AG04450 (cell line): ENCODE measurements around the gene ATOH7. TPM values are rescaled to one million over a fixed set of nuclear protein-coding genes. Genes with fewer than 3 reads are reported as not detected.
"Not testable (repeated sequence)": the region's sequence is repeated elsewhere in the genome, so short reads cannot be mapped to it uniquely, and the experiment has no call there.

Experiments used
- CTCF ChIA-PET: fragments of 300-600, 350-600 bp; formaldehyde crosslinking; extraction: SDS; loops from one replicate; lab custom pipeline; 2022; ENCODE audit warnings: antibody characterized with exemption, inconsistent platforms; lab: Charles Lee
- POLR2A ChIA-PET: fragments of 350-600 bp; formaldehyde crosslinking; extraction: SDS; loops from one replicate; lab custom pipeline; 2021; ENCODE audit warnings: antibody characterized with exemption, inconsistent platforms; lab: Yijun Ruan, JAX
- DNase-seq: peaks from one replicate; pipeline ENCODE4 v3.0.0-alpha.2; 2011; ENCODE audit warnings: low read depth, low spot score
- H3K27ac ChIP-seq: one replicate; pipeline ENCODE4 v1.5.1; 2012; ENCODE audit warnings: low read depth, low read length, control low read depth
- H3K27me3 ChIP-seq: one replicate; pipeline ENCODE4 v1.6.0; 2012; ENCODE audit warnings: low read length; ENCODE audit not compliant: control insufficient read depth, insufficient read depth
- H3K4me3 ChIP-seq: 2 replicates; pipeline ENCODE4 v1.5.1; 2011; ENCODE audit warnings: mild to moderate bottlenecking, low read depth, low read length, control low read depth
- H3K9me3 ChIP-seq: 2 replicates; pipeline ENCODE4 v1.5.1; 2012; ENCODE audit warnings: low read length; ENCODE audit not compliant: control insufficient read depth, insufficient read depth
- polyA plus RNA-seq: library from polyadenylated mRNA; depleted of rRNA; stranded (reverse); fragments of >200 nt; gene quantifications from 2 replicates; pipeline ENCODE4 v1.2.3, GENCODE V29; 2011
- TF ChIP-seq, protein P1 (sequence below): IDR thresholded peaks from 2 replicates; pipeline ENCODE4 v1.5.1; 2011; ENCODE audit warnings: low read depth, low read length, control low read depth, inconsistent platforms

ATOH7 gene
- polyA plus RNA-seq, 1 experiment = not detected

- H3K27ac ChIP-seq = no peak overlapping the region
- TF ChIP-seq, protein P1, sequence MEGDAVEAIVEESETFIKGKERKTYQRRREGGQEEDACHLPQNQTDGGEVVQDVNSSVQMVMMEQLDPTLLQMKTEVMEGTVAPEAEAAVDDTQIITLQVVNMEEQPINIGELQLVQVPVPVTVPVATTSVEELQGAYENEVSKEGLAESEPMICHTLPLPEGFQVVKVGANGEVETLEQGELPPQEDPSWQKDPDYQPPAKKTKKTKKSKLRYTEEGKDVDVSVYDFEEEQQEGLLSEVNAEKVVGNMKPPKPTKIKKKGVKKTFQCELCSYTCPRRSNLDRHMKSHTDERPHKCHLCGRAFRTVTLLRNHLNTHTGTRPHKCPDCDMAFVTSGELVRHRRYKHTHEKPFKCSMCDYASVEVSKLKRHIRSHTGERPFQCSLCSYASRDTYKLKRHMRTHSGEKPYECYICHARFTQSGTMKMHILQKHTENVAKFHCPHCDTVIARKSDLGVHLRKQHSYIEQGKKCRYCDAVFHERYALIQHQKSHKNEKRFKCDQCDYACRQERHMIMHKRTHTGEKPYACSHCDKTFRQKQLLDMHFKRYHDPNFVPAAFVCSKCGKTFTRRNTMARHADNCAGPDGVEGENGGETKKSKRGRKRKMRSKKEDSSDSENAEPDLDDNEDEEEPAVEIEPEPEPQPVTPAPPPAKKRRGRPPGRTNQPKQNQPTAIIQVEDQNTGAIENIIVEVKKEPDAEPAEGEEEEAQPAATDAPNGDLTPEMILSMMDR = peak; percentile 66
- no peaks in the 10 kb centered on the region for H3K9me3 ChIP-seq
- no peak overlapping the region for H3K4me3 ChIP-seq
- CTCF ChIA-PET = interaction anchor here (0.6 to 7.4 kb wide), 77 partner anchors 8 to 1018 kb away, joined by 3 to 163 read pairs (median 5); partner anchors contain the start of genes ATOH7, HERC4 and PBLD
- POLR2A ChIA-PET = interaction anchor here (0.9 to 1.2 kb wide), 3 partner anchors 89 to 120 kb away, joined by 3 to 5 read pairs (median 4); partner anchors contain the start of genes HNRNPH3 and PBLD
- no peaks in the 10 kb centered on the region for H3K27me3 ChIP-seq
- DNase-seq = no peak
Measured at GRCh38 chr10:68212721-68213352, 19.1 kb downstream of the ATOH7 start.

GRCh38 chr10:68211669-68212068 is 20.2 kb downstream of the ATOH7 start:
- Histone ChIP-seq H3K9me3 (no peaks in the 10 kb centered on the region), H3K4me3 (no peak overlapping the region), H3K27me3 (no peaks in the 10 kb centered on the region), H3K27ac (no peak overlapping the region)
- TF ChIP-seq, protein P1 = no peak
- ChIA-PET CTCF (interaction anchor here (0.9 to 7.4 kb wide), 18 partner anchors 17 to 356 kb away, joined by 3 to 163 read pairs (median 6); no protein-coding TSS in a partner anchor), POLR2A (no interaction called here)
- DNase-seq = no peak

GRCh38 chr10:68208424-68209042 is 23.4 kb downstream of the ATOH7 start:
- TF ChIP-seq, protein P1 = peak; percentile 72
- H3K27ac ChIP-seq = no peak overlapping the region
- DNase-seq = no peak
- POLR2A ChIA-PET = no interaction called here
- H3K27me3 ChIP-seq = no peaks in the 10 kb centered on the region
- CTCF ChIA-PET = interaction anchor here (0.5 to 7.4 kb wide), 8 partner anchors 13 to 350 kb away, joined by 4 to 163 read pairs (median 6); no protein-coding TSS in a partner anchor
- H3K4me3 ChIP-seq = no peak overlapping the region
- H3K9me3 ChIP-seq = no peaks in the 10 kb centered on the region

- H3K4me3 ChIP-seq = no peak overlapping the region
- POLR2A ChIA-PET = interaction anchor here (0.6 to 1.1 kb wide), 4 partner anchors 36 to 147 kb away, joined by 3 read pairs; partner anchors contain the start of gene HNRNPH3
- H3K27me3 ChIP-seq = no peaks in the 10 kb centered on the region
- peak overlapping the region; percentile 21 for H3K27ac ChIP-seq
- no peaks in the 10 kb centered on the region for H3K9me3 ChIP-seq
- DNase-seq = no peak
- TF ChIP-seq, protein P1 = no peak
- CTCF ChIA-PET = interaction anchor here (1.0 to 2.2 kb wide), 10 partner anchors 10 to 415 kb away, joined by 3 to 16 read pairs (median 6); no protein-coding TSS in a partner anchor
Measured at GRCh38 chr10:68202960-68203353, 29.0 kb downstream of the ATOH7 start.

DNA sequence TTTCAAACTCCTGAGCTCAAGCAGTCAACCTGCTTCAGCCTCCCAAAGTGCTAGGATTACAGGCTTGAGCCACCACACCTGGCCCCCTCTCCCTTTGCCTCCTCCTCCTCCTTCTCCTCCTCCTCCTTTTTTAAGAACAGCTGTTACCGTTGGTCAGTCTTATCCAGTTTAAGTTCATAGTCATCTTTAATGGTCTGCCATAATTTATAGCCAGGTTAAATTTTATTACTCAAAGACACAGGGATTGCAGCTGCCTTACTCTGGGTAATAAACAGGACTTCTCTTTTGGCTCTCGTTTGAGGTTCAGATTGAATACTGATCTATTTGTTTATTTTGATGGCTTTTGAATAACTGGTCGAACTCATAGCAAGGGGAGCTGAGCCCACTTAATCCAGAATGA is 35.2 kb downstream of the ATOH7 start:
- no peaks in the 10 kb centered on the region for H3K27me3 ChIP-seq
- no peak for DNase-seq
- H3K27ac ChIP-seq = no peak overlapping the region
- ChIA-PET CTCF (interaction anchor here (1.2 to 1.8 kb wide), 2 partner anchors 16 to 41 kb away, joined by 5 to 15 read pairs; no protein-coding TSS in a partner anchor), POLR2A (no interaction called here)
- H3K4me3 ChIP-seq = no peak overlapping the region
- TF ChIP-seq, protein P1 = no peak
- H3K9me3 ChIP-seq = no peaks in the 10 kb centered on the region

GRCh38 chr10:68195776-68196175 is 36.1 kb downstream of the ATOH7 start:
- POLR2A ChIA-PET, H3K4me3 ChIP-seq, H3K9me3 ChIP-seq, H3K27me3 ChIP-seq, H3K27ac ChIP-seq, DNase-seq: not testable (repeated sequence)
- CTCF ChIA-PET = interaction anchor here (0.6 to 1.8 kb wide), 3 partner anchors 12 to 113 kb away, joined by 4 to 15 read pairs (median 4); no protein-coding TSS in a partner anchor
